Choroid plexus epithelial cell (primary cell): Measurements from ENCODE around the gene ZNF497.
"Not testable (repeated sequence)": the region's sequence is repeated elsewhere in the genome, so short reads cannot be mapped to it uniquely, and the experiment has no call there.

Experiments
- DNase-seq: peaks from one replicate; pipeline ENCODE4 v3.0.0-alpha.2; 2010; ENCODE audit warnings: low read depth
- H3K4me3 ChIP-seq: 2 replicates; pipeline ENCODE4 v1.5.1; 2011; ENCODE audit warnings: low read depth, mild to moderate bottlenecking, control low read depth, low read length, moderate library complexity
- CTCF ChIP-seq: conservative IDR thresholded peaks from 2 replicates; pipeline ENCODE4 v1.5.1; 2011; ENCODE audit warnings: low read depth, mild to moderate bottlenecking, control low read depth, inconsistent platforms, low read length, moderate library complexity

The ZNF497 gene

GRCh38 chr19:58352760-58353671, 9.5 kb downstream of the ZNF497 start, which contains the start of gene A1BG:
A1BG (minus strand) TSS chr19:58353492; CDS start chr19:58353437, 55 bp downstream.
- H3K4me3 ChIP-seq: no peak within 1 kb of the TSS
- no peak for TF ChIP-seq CTCF
- DNase-seq: no peak

DNA sequence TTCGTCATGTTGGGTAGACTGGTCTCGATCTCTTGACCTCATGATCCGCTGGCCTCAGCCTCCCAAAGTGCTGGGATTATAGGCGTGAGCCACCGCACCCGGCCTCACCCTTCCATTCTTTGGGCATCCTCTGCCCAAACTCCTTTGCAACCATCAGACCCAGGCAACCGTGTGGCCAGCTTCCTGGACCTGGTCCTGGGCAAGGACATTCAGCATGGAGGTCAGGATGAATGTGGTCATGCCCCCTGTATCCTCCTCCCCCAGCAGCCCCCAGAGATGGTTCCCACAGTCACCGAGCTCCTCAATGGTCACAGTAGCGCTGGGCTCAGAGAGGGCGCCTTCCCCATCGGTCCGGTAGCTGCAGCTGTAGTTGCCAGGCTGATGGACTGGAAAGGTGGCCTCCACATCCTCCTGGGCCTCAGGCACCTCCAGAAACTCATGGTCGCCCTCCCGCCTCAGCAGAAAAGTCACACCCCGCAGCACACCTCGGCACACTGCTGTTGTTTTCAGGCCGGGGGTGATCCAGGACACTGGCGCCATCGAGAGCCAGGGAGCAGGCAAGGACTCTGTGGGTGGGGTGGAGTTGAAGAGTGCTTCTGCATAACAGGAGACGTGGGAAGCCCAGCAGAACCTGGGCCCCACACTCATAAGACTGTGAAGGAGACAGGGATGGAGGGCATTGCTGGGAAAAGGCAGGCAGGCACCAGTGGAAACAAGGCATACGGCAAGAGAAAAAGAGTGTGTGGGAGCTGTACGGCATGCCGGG, 10.4 kb downstream of the ZNF497 start:
- H3K4me3 ChIP-seq: no peak overlapping the region
- no peak for DNase-seq
- TF ChIP-seq CTCF: no peak

- no peak for DNase-seq
- H3K4me3 ChIP-seq: no peak overlapping the region
- no peak for TF ChIP-seq CTCF
Observed at GRCh38 chr19:58351558-58351878, 11.0 kb downstream of the ZNF497 start.

DNA sequence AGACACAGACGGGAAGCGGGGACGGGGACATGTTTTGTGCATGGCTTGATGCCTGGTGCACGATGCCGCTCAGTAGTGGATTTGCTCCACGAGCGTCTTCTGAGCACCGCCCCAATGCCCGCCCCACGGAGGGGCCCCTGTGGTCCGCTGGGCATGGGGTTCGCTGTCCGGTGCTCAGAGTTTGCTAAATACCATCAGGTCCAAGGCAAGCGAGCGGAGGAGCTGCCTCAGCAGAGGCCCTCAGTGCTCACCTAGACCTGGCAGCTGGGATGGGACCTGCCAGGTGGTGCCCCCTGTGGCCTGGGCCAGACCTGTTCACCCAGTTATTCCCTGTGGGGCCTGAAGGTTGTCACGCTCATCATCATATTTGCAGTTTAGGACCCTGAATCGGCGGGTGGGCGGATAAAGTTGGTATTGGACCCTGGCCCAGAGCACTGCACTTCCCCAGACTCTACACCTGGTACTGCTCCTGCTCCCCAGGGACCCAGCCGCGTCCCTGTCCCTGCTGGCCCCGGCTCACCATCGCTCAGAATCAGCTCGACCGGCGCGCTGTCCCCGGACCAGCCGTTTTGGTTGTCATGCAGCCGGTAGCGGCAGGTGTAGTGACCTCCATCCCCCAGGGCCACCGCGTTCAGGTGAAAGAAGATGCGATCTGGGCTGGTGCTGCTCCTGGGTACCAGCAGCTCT, 11.5 kb downstream of the ZNF497 start:
- H3K4me3 ChIP-seq: no peak overlapping the region
- DNase-seq: no peak
- TF ChIP-seq CTCF: no peak

DNA sequence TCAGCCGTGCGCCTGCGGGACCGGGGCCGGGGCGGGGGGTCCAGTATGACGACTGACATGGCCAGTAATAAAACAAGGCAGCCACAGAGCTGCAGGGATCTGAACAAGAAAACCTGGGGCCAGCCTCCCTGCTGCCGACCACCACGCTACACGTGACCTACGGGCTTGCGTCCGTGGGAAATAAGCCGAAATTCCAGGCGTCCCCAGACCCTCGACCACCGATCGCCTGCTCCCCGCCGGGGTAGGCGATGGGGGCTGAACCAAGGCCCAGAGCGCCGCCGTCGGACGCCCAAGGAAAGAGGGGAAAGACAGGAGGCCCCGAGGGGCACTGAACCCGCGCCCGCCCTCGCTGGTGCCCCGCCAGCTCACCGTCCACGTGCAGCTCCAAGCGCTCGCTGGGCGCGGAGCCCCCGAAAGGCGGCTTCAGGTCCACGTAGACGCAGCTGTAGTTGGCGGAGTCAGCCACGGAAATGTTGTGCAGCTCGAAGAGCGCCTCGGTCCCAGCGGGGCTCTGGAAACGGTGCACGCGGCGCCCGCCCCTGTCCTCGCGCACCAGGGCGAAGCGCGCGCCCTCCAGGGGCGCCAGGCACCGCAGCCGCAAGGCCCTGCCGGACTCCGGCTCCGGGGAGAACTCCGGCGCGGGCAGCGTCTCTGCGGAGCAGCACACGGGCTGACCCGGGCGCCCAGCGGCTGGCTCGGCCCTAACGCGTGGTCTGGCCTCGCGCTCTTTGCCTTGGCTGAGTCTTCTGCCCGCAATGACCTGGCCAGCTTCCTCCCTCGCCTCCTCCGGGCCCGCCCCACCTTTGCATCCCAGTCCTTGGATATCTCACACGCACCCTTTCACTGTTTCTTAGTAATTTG, 12.3 kb downstream of the ZNF497 start:
- H3K4me3 ChIP-seq: peak overlapping the region; percentile 32
- no peak for TF ChIP-seq CTCF

GRCh38 chr19:58349590-58349989, 13.0 kb downstream of the ZNF497 start:
- no peak overlapping the region for H3K4me3 ChIP-seq
- TF ChIP-seq CTCF: no peak
- DNase-seq: no peak

More for the DNA sequence above, 12.3 kb downstream of the ZNF497 start:
- DNase-seq: peak; percentile 27

- H3K4me3 ChIP-seq: peak overlapping the region; percentile 87
- not testable (repeated sequence) for DNase-seq
Observed at GRCh38 chr19:58348080-58348479, 14.5 kb downstream of the ZNF497 start.
